NCI-H187 treated with DMSO at 0.1 percent for 48 hours (cell line): Measurements from ENCODE around the gene KIF3B.
"Not testable (repeated sequence)": the region's sequence is repeated elsewhere in the genome, so short reads cannot be mapped to it uniquely, and the experiment has no call there.

Experiments
- DNase-seq: peaks from one replicate; lab custom pipeline; 2025; lab: John Stamatoyannopoulos, UW

KIF3B gene

GRCh38 chr20:32248043-32248442 lies 29.4 kb upstream of the KIF3B start:
- no peak for DNase-seq

- no peak for DNase-seq
Observed at GRCh38 chr20:32249030-32249738, 28.3 kb upstream of the KIF3B start.

- no peak for DNase-seq
Observed at GRCh38 chr20:32251470-32251869, 26.0 kb upstream of the KIF3B start.

GRCh38 chr20:32252189-32252588 lies 25.3 kb upstream of the KIF3B start:
- DNase-seq, result no peak

GRCh38 chr20:32260973-32261372 lies 16.5 kb upstream of the KIF3B start:
- not testable (repeated sequence) for DNase-seq

GRCh38 chr20:32261644-32262043 lies 15.8 kb upstream of the KIF3B start:
- DNase-seq, result no peak

- no peak for DNase-seq
Observed at GRCh38 chr20:32263398-32263954, 14.0 kb upstream of the KIF3B start.

- DNase-seq, result no peak
Observed at GRCh38 chr20:32271620-32272019, 5.8 kb upstream of the KIF3B start.

- DNase-seq, result no peak
Observed at GRCh38 chr20:32274359-32274758, 3.1 kb upstream of the KIF3B start.

GRCh38 chr20:32275163-32275562 lies 2.3 kb upstream of the KIF3B start:
- not testable (repeated sequence) for DNase-seq

GRCh38 chr20:32278199-32278643 lies 770 bp downstream of the KIF3B start:
- DNase-seq, result no peak

- DNase-seq, result no peak
Observed at GRCh38 chr20:32281711-32282110, 4.3 kb downstream of the KIF3B start.

GRCh38 chr20:32282461-32282860 lies 5.0 kb downstream of the KIF3B start:
- no peak for DNase-seq

GRCh38 chr20:32285082-32285620 lies 7.7 kb downstream of the KIF3B start:
- no peak for DNase-seq

- no peak for DNase-seq
Observed at GRCh38 chr20:32285621-32286371, 8.3 kb downstream of the KIF3B start.

GRCh38 chr20:32287231-32287638 lies 9.8 kb downstream of the KIF3B start:
- DNase-seq, result no peak

- DNase-seq, result no peak
Observed at GRCh38 chr20:32288225-32288849, 10.9 kb downstream of the KIF3B start.

GRCh38 chr20:32289299-32289660 lies 11.8 kb downstream of the KIF3B start:
- not testable (repeated sequence) for DNase-seq

GRCh38 chr20:32289661-32290431 lies 12.4 kb downstream of the KIF3B start:
- no peak for DNase-seq

- no peak for DNase-seq
Observed at GRCh38 chr20:32291166-32291565, 13.7 kb downstream of the KIF3B start.

- DNase-seq, result no peak
Observed at GRCh38 chr20:32292548-32292947, 15.1 kb downstream of the KIF3B start.

- DNase-seq, result no peak
Observed at GRCh38 chr20:32294071-32294470, 16.6 kb downstream of the KIF3B start.
